ENCODE data around the gene RHOBTB3.
"Not testable (repeated sequence)": the region's sequence is repeated elsewhere in the genome, so short reads cannot be mapped to it uniquely, and the experiment has no call there.

RHOBTB3 gene

GRCh38 chr5:95824747-95825146, 93.6 kb downstream of the RHOBTB3 start:
- Histone ChIP-seq H3K36me3 (no peaks in the 10 kb centered on the region), H3K4me1 (peaks cover 34% of the 10 kb centered on the region), H3K27me3 (no peaks in the 10 kb centered on the region), H3K9me3 (no peaks in the 10 kb centered on the region), H3K4me2 (peak overlapping the region; percentile 85), H3K9ac (peak overlapping the region; percentile 87; the same call in 1 of the 2 replicates), H4K20me1 (peaks cover 20% of the 10 kb centered on the region), H3K27ac (peak overlapping the region; percentile 95), H3K4me3 (no peak overlapping the region)
- no peak for TF ChIP-seq Cebpa-rat (IDR thresholded peaks at IDR 0.05)

- peaks cover 12% of the 10 kb centered on the region for H4K20me1 ChIP-seq
- H3K36me3 ChIP-seq: no peaks in the 10 kb centered on the region
- no peaks in the 10 kb centered on the region for H3K27me3 ChIP-seq
- no peaks in the 10 kb centered on the region for H3K9me3 ChIP-seq
- no peak overlapping the region for H3K9ac ChIP-seq
- peaks cover 26% of the 10 kb centered on the region for H3K4me1 ChIP-seq
- H3K27ac ChIP-seq: no peak overlapping the region
- no peak for TF ChIP-seq Cebpa-rat (IDR thresholded peaks at IDR 0.05)
- no peak overlapping the region for H3K4me2 ChIP-seq
- H3K4me3 ChIP-seq: no peak overlapping the region
These were observed 94.4 kb downstream of the RHOBTB3 start for GRCh38 chr5:95825495-95825894.

GRCh38 chr5:95826949-95827891, 96.1 kb downstream of the RHOBTB3 start:
- H3K9ac ChIP-seq: no peak overlapping the region
- H3K36me3 ChIP-seq: no peaks in the 10 kb centered on the region
- H3K4me1 ChIP-seq: peaks cover 23% of the 10 kb centered on the region
- H3K27me3 ChIP-seq: no peaks in the 10 kb centered on the region
- H3K9me3 ChIP-seq: no peaks in the 10 kb centered on the region
- no peaks in the 10 kb centered on the region for H4K20me1 ChIP-seq
- no peak overlapping the region for H3K4me2 ChIP-seq
- H3K4me3 ChIP-seq: no peak overlapping the region
- TF ChIP-seq Cebpa-rat (IDR thresholded peaks at IDR 0.05): no peak
- H3K27ac ChIP-seq: no peak overlapping the region

- no peaks in the 10 kb centered on the region for H4K20me1 ChIP-seq
- H3K4me2 ChIP-seq: no peak overlapping the region
- no peak overlapping the region for H3K27ac ChIP-seq
These were observed 96.7 kb downstream of the RHOBTB3 start for GRCh38 chr5:95827892-95828246.

GRCh38 chr5:95830226-95830625, 99.1 kb downstream of the RHOBTB3 start:
- Histone ChIP-seq H3K9ac (no peak overlapping the region), H3K27ac (no peak overlapping the region), H3K4me2 (no peak overlapping the region), H3K9me3 (no peaks in the 10 kb centered on the region), H3K4me3 (no peak overlapping the region), H3K36me3 (no peaks in the 10 kb centered on the region), H3K27me3 (no peaks in the 10 kb centered on the region), H4K20me1 (no peaks in the 10 kb centered on the region), H3K4me1 (peaks cover 13% of the 10 kb centered on the region)
- TF ChIP-seq Cebpa-rat (IDR thresholded peaks at IDR 0.05): no peak

More at GRCh38 chr5:95827892-95828246, 96.7 kb downstream of the RHOBTB3 start:
- H3K4me1 ChIP-seq: peaks cover 21% of the 10 kb centered on the region
- no peak overlapping the region for H3K9ac ChIP-seq
- H3K9me3 ChIP-seq: no peaks in the 10 kb centered on the region
- no peak overlapping the region for H3K4me3 ChIP-seq
- no peaks in the 10 kb centered on the region for H3K27me3 ChIP-seq
- H3K36me3 ChIP-seq: no peaks in the 10 kb centered on the region
- TF ChIP-seq Cebpa-rat (IDR thresholded peaks at IDR 0.05): no peak

- Histone ChIP-seq H3K9ac (no peak overlapping the region), H3K9me3 (no peaks in the 10 kb centered on the region), H3K4me1 (peaks cover 29% of the 10 kb centered on the region), H4K20me1 (no peaks in the 10 kb centered on the region), H3K4me3 (no peak overlapping the region), H3K36me3 (no peaks in the 10 kb centered on the region), H3K27me3 (no peaks in the 10 kb centered on the region), H3K27ac (no peak overlapping the region), H3K4me2 (no peak overlapping the region)
- TF ChIP-seq Cebpa-rat (IDR thresholded peaks at IDR 0.05): no peak
These were observed 101.5 kb downstream of the RHOBTB3 start for GRCh38 chr5:95832664-95833063.

- peak overlapping the region; percentile 53 for H3K9ac ChIP-seq
These were observed 104.7 kb downstream of the RHOBTB3 start for GRCh38 chr5:95835682-95836385.

GRCh38 chr5:95836544-95836943, 105.4 kb downstream of the RHOBTB3 start:
- H3K4me2 ChIP-seq: peak overlapping the region; percentile 90
- no peaks in the 10 kb centered on the region for H3K36me3 ChIP-seq
- H3K9me3 ChIP-seq: no peaks in the 10 kb centered on the region
- H3K9ac ChIP-seq: no peak overlapping the region
- TF ChIP-seq Cebpa-rat (IDR thresholded peaks at IDR 0.05): no peak
- H3K4me1 ChIP-seq: peaks cover 29% of the 10 kb centered on the region
- H3K27ac ChIP-seq: no peak overlapping the region
- no peaks in the 10 kb centered on the region for H3K27me3 ChIP-seq
- no peak overlapping the region for H3K4me3 ChIP-seq
- H4K20me1 ChIP-seq: no peaks in the 10 kb centered on the region

More at GRCh38 chr5:95835682-95836385, 104.7 kb downstream of the RHOBTB3 start:
- Histone ChIP-seq H3K4me3 (peak overlapping the region; percentile 64), H4K20me1 (no peaks in the 10 kb centered on the region), H3K4me1 (peaks cover 29% of the 10 kb centered on the region), H3K27me3 (no peaks in the 10 kb centered on the region), H3K36me3 (no peaks in the 10 kb centered on the region), H3K4me2 (peak overlapping the region; percentile 90), H3K9me3 (no peaks in the 10 kb centered on the region), H3K27ac (peak overlapping the region; percentile 77)
- no peak for TF ChIP-seq Cebpa-rat (IDR thresholded peaks at IDR 0.05)

- not testable (repeated sequence) for H3K27me3 ChIP-seq, H3K4me3 ChIP-seq, H3K27ac ChIP-seq, H3K9me3 ChIP-seq, H3K9ac ChIP-seq, H3K4me2 ChIP-seq, H3K36me3 ChIP-seq, H4K20me1 ChIP-seq
- H3K4me1 ChIP-seq: peaks cover 29% of the 10 kb centered on the region
These were observed 105.8 kb downstream of the RHOBTB3 start for GRCh38 chr5:95836971-95837370.

GRCh38 chr5:95837492-95837891, 106.4 kb downstream of the RHOBTB3 start:
- Histone ChIP-seq H3K27ac (no peak overlapping the region), H3K36me3 (no peaks in the 10 kb centered on the region)
- no peak for TF ChIP-seq Cebpa-rat (IDR thresholded peaks at IDR 0.05)

More at GRCh38 chr5:95837492-95837891, 106.4 kb downstream of the RHOBTB3 start:
- no peaks in the 10 kb centered on the region for H3K27me3 ChIP-seq
- no peak overlapping the region for H3K4me2 ChIP-seq
- H3K9me3 ChIP-seq: no peaks in the 10 kb centered on the region
- H4K20me1 ChIP-seq: no peaks in the 10 kb centered on the region
- H3K4me3 ChIP-seq: no peak overlapping the region
- H3K4me1 ChIP-seq: peaks cover 35% of the 10 kb centered on the region
- H3K9ac ChIP-seq: no peak overlapping the region
